ENCODE measurements around the gene TRIM41. TPM values are rescaled to one million over a fixed set of nuclear protein-coding genes. Genes with fewer than 3 reads are reported as not detected.

The TRIM41 gene
- total and polyA plus RNA-seq, 2 of the 13 experiments (the other 11 are each of a cell fraction or from before 2014, with no cell fraction given), result 10.2 to 16.7 TPM

- TF ChIP-seq HOXA9 (CRISPR knock-in tag; IDR thresholded peaks at IDR 0.05; ENCODE audit: borderline replicate concordance) (peak; percentile 43; the same call in 1 of the 2 replicates), PATZ1 (CRISPR knock-in tag; IDR thresholded peaks at IDR 0.05) (no peak; the same call in 1 of the 2 replicates), RCOR2 (CRISPR knock-in tag; IDR thresholded peaks at IDR 0.05) (peak; percentile 76; the same call in 1 of the 2 replicates), POLR2AphosphoS2 (IDR thresholded peaks at IDR 0.05; ENCODE audit: low read depth, low read length) (no peak), PREB (CRISPR knock-in tag; IDR thresholded peaks at IDR 0.05) (no peak), ZSCAN9 (CRISPR knock-in tag; IDR thresholded peaks at IDR 0.05; ENCODE audit: borderline replicate concordance) (peak; percentile 44; the same call in 1 of the 2 replicates), MAF1 (CRISPR knock-in tag; IDR thresholded peaks at IDR 0.05; ENCODE audit: borderline replicate concordance) (peak; percentile 95), ZIK1 (CRISPR knock-in tag; IDR thresholded peaks at IDR 0.05; ENCODE audit: borderline replicate concordance, low read depth) (peak; percentile 64; the same call in 1 of the 2 replicates), NFE2L2 (IDR thresholded peaks at IDR 0.05; ENCODE audit: low read length) (no peak), ZFP36L1 (CRISPR knock-in tag; IDR thresholded peaks at IDR 0.05) (0 out of 2 replicates have a peak, but pooled peaks have one; percentile 60), LBX2 (CRISPR knock-in tag; IDR thresholded peaks at IDR 0.05; ENCODE audit: borderline replicate concordance) (0 out of 2 replicates have a peak, but pooled peaks have one; percentile 50), ZBTB4 (CRISPR knock-in tag; IDR thresholded peaks at IDR 0.05; ENCODE audit: borderline replicate concordance) (no peak), ELF3 (CRISPR knock-in tag; IDR thresholded peaks at IDR 0.05) (peak; percentile 68), FIP1L1 (IDR thresholded peaks at IDR 0.05; ENCODE audit: borderline replicate concordance, insufficient read depth, low read depth, low read length) (peak; percentile 74; the same call in 1 of the 2 replicates), ZSCAN25 (CRISPR knock-in tag; IDR thresholded peaks at IDR 0.05) (0 out of 2 replicates have a peak, but pooled peaks have one; percentile 63), ZNF546 (CRISPR knock-in tag; conservative IDR thresholded peaks at IDR 0.05) (peak; percentile 59; the same call in 1 of the 2 replicates)
Observed at GRCh38 chr5:181221792-181222629, 1.1 kb upstream of the TRIM41 start (continued).
